ENCODE measurements around the gene CARNS1.

DNA sequence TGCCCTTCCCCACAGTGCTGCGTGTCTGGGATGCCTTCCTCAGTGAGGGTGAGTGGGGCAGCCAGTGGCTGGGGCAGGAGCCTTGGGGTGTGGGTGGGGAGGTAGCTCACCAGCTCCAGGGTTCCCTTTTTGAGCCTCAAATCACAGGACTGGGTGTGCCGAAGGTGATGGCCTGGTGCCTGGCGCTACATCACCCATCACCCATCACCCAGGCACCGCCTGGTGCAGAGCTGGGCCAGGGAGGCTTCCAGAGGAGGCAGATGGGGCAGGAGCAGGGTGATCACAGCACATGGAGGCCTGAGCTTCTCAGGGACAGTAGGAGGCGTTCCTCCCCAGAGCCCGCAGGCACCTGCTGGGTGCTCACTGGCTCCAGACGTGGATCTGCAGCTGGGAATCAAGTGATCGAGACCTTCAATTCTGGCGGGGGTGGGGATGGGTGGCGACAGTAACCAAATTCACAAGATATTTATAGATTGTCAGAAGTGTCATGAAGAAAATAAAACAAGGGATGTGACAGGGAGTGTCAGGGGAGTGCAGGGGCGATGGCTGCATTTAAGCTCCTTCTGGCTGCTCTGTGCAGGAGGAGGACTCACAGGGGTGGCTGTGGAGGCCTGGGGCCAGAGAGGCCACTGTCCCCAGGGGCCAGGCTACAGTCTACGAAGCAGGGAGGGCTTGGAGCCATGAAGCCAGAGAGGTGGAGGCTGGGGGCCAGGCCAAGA, 8.3 kb upstream of the CARNS1 start:
- no peak for TF ChIP-seq SP1 (IDR thresholded peaks at IDR 0.05)
- TF ChIP-seq, protein P1, sequence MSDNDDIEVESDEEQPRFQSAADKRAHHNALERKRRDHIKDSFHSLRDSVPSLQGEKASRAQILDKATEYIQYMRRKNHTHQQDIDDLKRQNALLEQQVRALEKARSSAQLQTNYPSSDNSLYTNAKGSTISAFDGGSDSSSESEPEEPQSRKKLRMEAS (IDR thresholded peaks at IDR 0.05) = no peak

Data from liver (tissue), 2 donors.